Nephron progenitor cell (in vitro differentiated cells): ENCODE data around the gene PCDHGA8.

Experiments
- DNase-seq: peaks from one replicate; pipeline ENCODE4 v3.0.0; 2021
- H3K27ac Mint-ChIP-seq: 2 replicates; pipeline ENCODE4 v1.8.0; 2021; ENCODE audit warnings: mild to moderate bottlenecking, moderate library complexity, mixed read lengths
- H3K27me3 Mint-ChIP-seq: 2 replicates; pipeline ENCODE4 v1.8.0; 2021; ENCODE audit warnings: mild to moderate bottlenecking, low read depth, mixed read lengths; ENCODE audit not compliant: poor library complexity
- H3K36me3 Mint-ChIP-seq: 2 replicates; pipeline ENCODE4 v1.8.0; 2021; ENCODE audit warnings: low read depth, mixed read lengths
- H3K4me1 Mint-ChIP-seq: 2 replicates; pipeline ENCODE4 v1.8.0; 2021; ENCODE audit warnings: mixed read lengths
- H3K4me3 Mint-ChIP-seq: 2 replicates; pipeline ENCODE4 v1.8.0; 2021; ENCODE audit warnings: mild to moderate bottlenecking, moderate library complexity, mixed read lengths
- H3K9me3 Mint-ChIP-seq: 2 replicates; pipeline ENCODE4 v1.8.0; 2021; ENCODE audit warnings: mild to moderate bottlenecking, moderate library complexity, mixed read lengths
- TF ChIP-seq, protein P1 (sequence below): fragments of 200-600 bp; sonication (generic); IDR thresholded peaks from 2 replicates; pipeline ENCODE4 v1.5.0; 2021; ENCODE audit warnings: antibody characterized with exemption

The PCDHGA8 gene

DNA sequence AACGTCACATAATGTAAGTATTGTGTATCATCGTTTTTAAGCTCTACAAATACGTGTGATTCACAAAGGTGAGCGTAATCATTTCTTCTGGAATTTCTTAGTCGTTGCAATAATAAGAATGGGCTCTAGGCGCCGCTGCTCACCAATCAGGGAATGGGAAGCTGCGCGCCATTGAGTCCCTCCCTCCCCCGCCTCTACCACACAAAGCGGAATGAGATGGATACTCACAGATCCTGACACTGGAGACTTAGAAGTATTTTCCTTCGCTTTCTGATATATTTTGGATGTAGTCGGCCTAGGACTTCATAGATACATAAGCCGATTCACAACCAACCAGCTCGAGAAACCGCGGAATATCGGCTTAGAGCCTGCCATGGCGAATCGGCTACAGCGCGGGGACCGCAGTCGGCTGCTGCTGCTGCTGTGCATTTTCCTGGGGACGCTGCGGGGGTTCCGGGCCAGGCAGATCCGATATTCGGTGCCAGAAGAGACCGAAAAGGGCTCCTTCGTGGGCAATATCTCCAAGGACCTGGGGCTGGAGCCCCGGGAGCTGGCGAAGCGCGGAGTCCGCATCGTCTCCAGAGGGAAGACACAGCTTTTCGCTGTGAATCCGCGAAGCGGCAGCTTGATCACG, 28.5 kb downstream of the PCDHGA8 start, which contains the start of gene PCDHGA11:
TSS of gene PCDHGA11 (plus strand) at position 197 of the 634 bp plus-strand sequence. CDS start at position 374, 177 bp downstream.
- no peak for DNase-seq
- peaks cover 97% of the 10 kb centered on the region for H3K9me3 Mint-ChIP-seq
- peaks cover 14% of the 10 kb centered on the region for H3K27me3 Mint-ChIP-seq
- TF ChIP-seq, protein P1, sequence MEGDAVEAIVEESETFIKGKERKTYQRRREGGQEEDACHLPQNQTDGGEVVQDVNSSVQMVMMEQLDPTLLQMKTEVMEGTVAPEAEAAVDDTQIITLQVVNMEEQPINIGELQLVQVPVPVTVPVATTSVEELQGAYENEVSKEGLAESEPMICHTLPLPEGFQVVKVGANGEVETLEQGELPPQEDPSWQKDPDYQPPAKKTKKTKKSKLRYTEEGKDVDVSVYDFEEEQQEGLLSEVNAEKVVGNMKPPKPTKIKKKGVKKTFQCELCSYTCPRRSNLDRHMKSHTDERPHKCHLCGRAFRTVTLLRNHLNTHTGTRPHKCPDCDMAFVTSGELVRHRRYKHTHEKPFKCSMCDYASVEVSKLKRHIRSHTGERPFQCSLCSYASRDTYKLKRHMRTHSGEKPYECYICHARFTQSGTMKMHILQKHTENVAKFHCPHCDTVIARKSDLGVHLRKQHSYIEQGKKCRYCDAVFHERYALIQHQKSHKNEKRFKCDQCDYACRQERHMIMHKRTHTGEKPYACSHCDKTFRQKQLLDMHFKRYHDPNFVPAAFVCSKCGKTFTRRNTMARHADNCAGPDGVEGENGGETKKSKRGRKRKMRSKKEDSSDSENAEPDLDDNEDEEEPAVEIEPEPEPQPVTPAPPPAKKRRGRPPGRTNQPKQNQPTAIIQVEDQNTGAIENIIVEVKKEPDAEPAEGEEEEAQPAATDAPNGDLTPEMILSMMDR, result no peak
- peaks cover 5% of the 10 kb centered on the region for H3K4me1 Mint-ChIP-seq
- H3K36me3 Mint-ChIP-seq, result peaks cover 98% of the 10 kb centered on the region
- no peak within 1 kb of the TSS for H3K27ac Mint-ChIP-seq
- peak within 1 kb of the TSS; percentile 32 for H3K4me3 Mint-ChIP-seq

DNA sequence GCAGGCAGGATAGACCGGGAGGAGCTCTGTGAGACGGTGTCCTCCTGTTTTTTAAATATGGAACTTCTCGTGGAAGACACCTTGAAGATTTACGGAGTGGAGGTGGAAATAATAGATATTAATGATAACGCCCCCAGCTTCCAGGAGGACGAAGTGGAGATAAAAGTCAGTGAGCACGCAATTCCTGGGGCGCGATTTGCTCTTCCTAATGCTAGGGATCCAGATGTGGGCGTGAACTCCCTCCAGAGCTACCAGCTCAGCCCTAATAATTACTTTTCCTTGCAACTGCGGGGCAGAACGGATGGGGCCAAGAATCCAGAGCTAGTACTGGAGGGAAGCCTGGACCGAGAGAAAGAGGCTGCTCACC, 29.0 kb downstream of the PCDHGA8 start:
- Mint-ChIP-seq H3K4me3 (no peak overlapping the region), H3K4me1 (peaks cover 5% of the 10 kb centered on the region), H3K9me3 (peaks cover 97% of the 10 kb centered on the region), H3K27ac (no peak overlapping the region), H3K36me3 (peaks cover 98% of the 10 kb centered on the region), H3K27me3 (peaks cover 14% of the 10 kb centered on the region)
- no peak for DNase-seq
- TF ChIP-seq, protein P1, result no peak

DNA sequence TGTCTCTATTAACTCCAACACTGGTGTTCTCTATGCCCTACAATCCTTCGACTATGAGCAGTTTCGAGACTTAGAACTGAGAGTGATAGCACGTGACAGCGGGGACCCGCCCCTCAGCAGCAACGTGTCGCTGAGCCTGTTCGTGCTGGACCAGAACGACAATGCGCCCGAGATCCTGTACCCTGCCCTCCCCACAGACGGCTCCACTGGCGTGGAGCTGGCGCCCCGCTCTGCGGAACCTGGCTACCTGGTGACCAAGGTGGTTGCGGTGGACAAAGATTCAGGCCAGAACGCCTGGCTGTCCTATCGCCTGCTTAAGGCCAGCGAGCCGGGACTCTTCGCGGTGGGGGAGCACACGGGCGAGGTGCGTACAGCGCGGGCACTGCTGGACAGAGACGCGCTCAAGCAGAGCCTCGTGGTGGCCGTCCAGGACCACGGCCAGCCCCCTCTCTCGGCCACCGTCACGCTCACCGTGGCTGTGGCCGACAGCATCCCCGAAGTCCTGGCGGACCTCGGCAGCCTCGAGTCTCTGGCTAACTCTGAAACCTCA, 30.4 kb downstream of the PCDHGA8 start:
- Mint-ChIP-seq H3K9me3 (peaks cover 98% of the 10 kb centered on the region), H3K27me3 (peaks cover 13% of the 10 kb centered on the region), H3K27ac (no peak overlapping the region), H3K36me3 (peaks cover 99% of the 10 kb centered on the region), H3K4me3 (no peak overlapping the region), H3K4me1 (peaks cover 3% of the 10 kb centered on the region)
- TF ChIP-seq, protein P1, result no peak
- DNase-seq, result no peak

DNA sequence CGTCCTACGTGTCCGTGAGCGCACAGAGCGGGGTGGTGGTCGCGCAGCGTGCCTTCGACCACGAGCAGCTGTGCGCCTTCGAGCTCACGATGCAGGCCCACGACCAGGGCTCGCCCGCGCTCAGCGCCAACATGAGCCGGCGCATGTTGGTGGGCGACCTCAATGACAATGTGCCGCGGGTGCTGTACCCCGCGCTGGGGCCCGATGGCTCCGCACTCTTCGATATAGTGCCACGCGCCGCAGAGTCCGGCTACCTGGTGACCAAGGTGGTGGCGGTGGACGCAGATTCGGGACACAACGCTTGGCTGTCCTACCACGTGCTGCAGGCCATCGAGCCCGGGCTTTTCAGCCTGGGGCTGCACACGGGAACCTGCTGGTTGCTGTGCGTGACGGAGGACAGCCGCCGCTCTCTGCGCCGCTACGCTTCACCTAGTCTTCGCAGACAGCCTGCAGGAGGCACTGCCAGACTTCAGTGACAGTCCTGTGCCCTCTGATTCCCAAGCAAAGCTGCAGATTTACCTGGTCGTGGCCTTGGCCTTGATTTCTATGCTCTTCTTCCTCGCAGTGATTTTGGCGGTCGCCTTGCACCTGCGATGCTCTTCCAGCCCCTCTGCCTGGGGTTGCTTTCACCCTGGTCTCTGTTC, 35.5 kb downstream of the PCDHGA8 start:
- H3K27ac Mint-ChIP-seq, result no peak overlapping the region
- TF ChIP-seq, protein P1, result no peak
- H3K9me3 Mint-ChIP-seq, result peaks cover 99% of the 10 kb centered on the region
- H3K36me3 Mint-ChIP-seq, result peaks cover 98% of the 10 kb centered on the region
- DNase-seq, result no peak
- H3K4me1 Mint-ChIP-seq, result no peaks in the 10 kb centered on the region
- H3K4me3 Mint-ChIP-seq, result peak overlapping the region; percentile 44
- no peaks in the 10 kb centered on the region for H3K27me3 Mint-ChIP-seq

DNA sequence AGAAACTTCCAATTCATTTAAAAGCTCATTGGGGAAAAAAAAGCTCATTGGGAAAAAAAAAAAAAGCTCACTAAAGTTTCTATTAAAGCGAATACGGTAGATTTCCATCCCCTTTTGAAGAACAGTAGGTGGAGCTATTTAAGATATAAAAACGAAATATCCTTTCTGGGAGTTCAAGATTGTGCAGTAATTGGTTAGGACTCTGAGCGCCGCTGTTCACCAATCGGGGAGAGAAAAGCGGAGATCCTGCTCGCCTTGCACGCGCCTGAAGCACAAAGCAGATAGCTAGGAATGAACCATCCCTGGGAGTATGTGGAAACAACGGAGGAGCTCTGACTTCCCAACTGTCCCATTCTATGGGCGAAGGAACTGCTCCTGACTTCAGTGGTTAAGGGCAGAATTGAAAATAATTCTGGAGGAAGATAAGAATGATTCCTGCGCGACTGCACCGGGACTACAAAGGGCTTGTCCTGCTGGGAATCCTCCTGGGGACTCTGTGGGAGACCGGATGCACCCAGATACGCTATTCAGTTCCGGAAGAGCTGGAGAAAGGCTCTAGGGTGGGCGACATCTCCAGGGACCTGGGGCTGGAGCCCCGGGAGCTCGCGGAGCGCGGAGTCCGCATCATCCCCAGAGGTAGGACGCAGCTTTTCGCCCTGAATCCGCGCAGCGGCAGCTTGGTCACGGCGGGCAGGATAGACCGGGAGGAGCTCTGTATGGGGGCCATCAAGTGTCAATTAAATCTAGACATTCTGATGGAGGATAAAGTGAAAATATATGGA, 38.1 kb downstream of the PCDHGA8 start, which contains the start of gene PCDHGA12:
TSS of gene PCDHGA12 (plus strand) at position 176 of the 782 bp plus-strand sequence. CDS start at position 429, 253 bp downstream.
- Mint-ChIP-seq H3K27ac (no peak within 1 kb of the TSS), H3K27me3 (no peaks in the 10 kb centered on the region), H3K9me3 (peaks cover 100% of the 10 kb centered on the region), H3K36me3 (peaks cover 99% of the 10 kb centered on the region), H3K4me3 (no peak within 1 kb of the TSS), H3K4me1 (no peaks in the 10 kb centered on the region)
- TF ChIP-seq, protein P1, result no peak
- no peak for DNase-seq
